Skeletal muscle satellite cell (primary cell): ENCODE measurements around the gene OSBPL8. TPM values are rescaled to one million over a fixed set of nuclear protein-coding genes. Genes with fewer than 3 reads are reported as not detected.

ENCODE experiments used
- H3K27me3 ChIP-seq: 2 replicates; pipeline ENCODE4 v1.7.0; 2013; ENCODE audit warnings: low read length; ENCODE audit not compliant: control insufficient read depth, insufficient read depth
- H3K36me3 ChIP-seq: 2 replicates; pipeline ENCODE4 v1.7.0; 2013; ENCODE audit warnings: mild to moderate bottlenecking, control low read depth, low read length; ENCODE audit not compliant: insufficient read depth
- H3K4me1 ChIP-seq: 2 replicates; pipeline ENCODE4 v1.7.0; 2013; ENCODE audit warnings: low read length; ENCODE audit not compliant: control insufficient read depth, insufficient read depth
- H3K4me2 ChIP-seq: 2 replicates; pipeline ENCODE4 v1.7.0; 2013; ENCODE audit warnings: mild to moderate bottlenecking, low read length
- H3K4me3 ChIP-seq: 2 replicates; pipeline ENCODE4 v1.7.0; 2013; ENCODE audit warnings: low read length
- H3K9ac ChIP-seq: 2 replicates; pipeline ENCODE4 v1.7.0; 2013; ENCODE audit warnings: mild to moderate bottlenecking, low read depth, low read length, moderate library complexity
- H3K9me3 ChIP-seq: replicated peaks from 2 replicates; pipeline ENCODE4 v1.7.0; 2013; ENCODE audit warnings: mild to moderate bottlenecking, control low read depth, low read length
- small RNA-seq: library from RNA; depleted of rRNA; stranded (forward); fragments of <200 nt; gene quantifications from one replicate; pipeline ENCODE3, GENCODE V24; 2012

OSBPL8 gene

GRCh38 chr12:76313299-76313698 is 246.3 kb downstream of the OSBPL8 start:
- Histone ChIP-seq H3K4me2 (no peak overlapping the region), H3K4me3 (no peak overlapping the region), H3K9ac (no peak overlapping the region), H3K9me3 (no peaks in the 10 kb centered on the region), H3K4me1 (peaks cover 16% of the 10 kb centered on the region), H3K36me3 (no peaks in the 10 kb centered on the region), H3K27me3 (no peaks in the 10 kb centered on the region)

GRCh38 chr12:76312315-76312714 is 247.3 kb downstream of the OSBPL8 start:
- Histone ChIP-seq H3K4me2 (no peak overlapping the region), H3K4me1 (peaks cover 16% of the 10 kb centered on the region), H3K36me3 (no peaks in the 10 kb centered on the region), H3K9me3 (no peaks in the 10 kb centered on the region), H3K4me3 (no peak overlapping the region), H3K27me3 (no peaks in the 10 kb centered on the region), H3K9ac (no peak overlapping the region)

- H3K9ac ChIP-seq, result no peak overlapping the region
- no peaks in the 10 kb centered on the region for H3K9me3 ChIP-seq
- no peak overlapping the region for H3K4me2 ChIP-seq
- H3K27me3 ChIP-seq, result no peaks in the 10 kb centered on the region
- H3K36me3 ChIP-seq, result no peaks in the 10 kb centered on the region
- H3K4me3 ChIP-seq, result no peak overlapping the region
- H3K4me1 ChIP-seq, result peaks cover 16% of the 10 kb centered on the region
Observed at GRCh38 chr12:76311796-76312195, 247.8 kb downstream of the OSBPL8 start.

- Histone ChIP-seq H3K27me3 (no peaks in the 10 kb centered on the region), H3K36me3 (peaks cover 6% of the 10 kb centered on the region), H3K4me3 (no peak overlapping the region), H3K9ac (peak overlapping the region; percentile 9), H3K4me2 (peak overlapping the region; percentile 25), H3K9me3 (no peaks in the 10 kb centered on the region), H3K4me1 (peaks cover 16% of the 10 kb centered on the region)
Observed at GRCh38 chr12:76310110-76310509, 249.5 kb downstream of the OSBPL8 start.

GRCh38 chr12:76308866-76309265 is 250.7 kb downstream of the OSBPL8 start:
- Histone ChIP-seq H3K9me3 (no peaks in the 10 kb centered on the region), H3K36me3 (peaks cover 11% of the 10 kb centered on the region), H3K4me1 (peaks cover 18% of the 10 kb centered on the region), H3K4me2 (no peak overlapping the region), H3K9ac (no peak overlapping the region), H3K4me3 (no peak overlapping the region), H3K27me3 (no peaks in the 10 kb centered on the region)

GRCh38 chr12:76307083-76307482 is 252.5 kb downstream of the OSBPL8 start:
- no peak overlapping the region for H3K4me3 ChIP-seq
- H3K4me2 ChIP-seq, result no peak overlapping the region
- H3K27me3 ChIP-seq, result no peaks in the 10 kb centered on the region
- H3K9me3 ChIP-seq, result no peaks in the 10 kb centered on the region
- peaks cover 18% of the 10 kb centered on the region for H3K36me3 ChIP-seq
- peaks cover 30% of the 10 kb centered on the region for H3K4me1 ChIP-seq
- no peak overlapping the region for H3K9ac ChIP-seq

- Histone ChIP-seq H3K9ac (no peak overlapping the region), H3K27me3 (no peaks in the 10 kb centered on the region), H3K36me3 (peaks cover 22% of the 10 kb centered on the region), H3K4me1 (peaks cover 26% of the 10 kb centered on the region), H3K9me3 (no peaks in the 10 kb centered on the region), H3K4me3 (no peak overlapping the region), H3K4me2 (no peak overlapping the region)
Observed at GRCh38 chr12:76303989-76304460, 255.5 kb downstream of the OSBPL8 start.

- Histone ChIP-seq H3K9me3 (no peaks in the 10 kb centered on the region), H3K9ac (peak overlapping the region; percentile 28), H3K4me1 (peaks cover 28% of the 10 kb centered on the region)
Observed at GRCh38 chr12:76303365-76303764, 256.2 kb downstream of the OSBPL8 start.

More at GRCh38 chr12:76303365-76303764, 256.2 kb downstream of the OSBPL8 start:
- peaks cover 22% of the 10 kb centered on the region for H3K36me3 ChIP-seq
- no peaks in the 10 kb centered on the region for H3K27me3 ChIP-seq
- H3K4me3 ChIP-seq, result no peak overlapping the region
- H3K4me2 ChIP-seq, result no peak overlapping the region

Small RNA genes lying within 50 kb of the gene (small RNA-seq; reads per million reads assigned to genes)
- not detected for gene RN7SKP172
